Measurements from ENCODE around the gene PLEKHG1.

The PLEKHG1 gene

DNA sequence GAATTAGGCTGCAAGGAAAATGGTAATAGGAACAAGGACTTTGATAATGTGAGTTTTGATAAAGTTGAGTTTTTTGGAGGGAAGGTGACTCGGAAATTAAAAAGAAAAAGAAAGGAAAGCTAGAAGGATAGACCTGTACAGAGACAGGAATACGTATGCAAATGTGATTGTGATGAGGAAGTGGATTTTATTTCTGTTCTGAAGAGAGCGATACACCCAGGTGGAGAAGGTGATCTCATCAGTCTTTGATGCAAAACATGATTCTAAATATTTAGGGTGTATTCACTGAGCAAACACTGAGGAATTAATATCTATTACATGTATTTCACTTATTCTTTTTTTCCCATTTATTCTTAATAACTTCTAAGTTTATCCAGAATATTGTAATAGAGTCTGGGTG, 9.2 kb upstream of the PLEKHG1 start:
- DNase-seq: no peak

DNA sequence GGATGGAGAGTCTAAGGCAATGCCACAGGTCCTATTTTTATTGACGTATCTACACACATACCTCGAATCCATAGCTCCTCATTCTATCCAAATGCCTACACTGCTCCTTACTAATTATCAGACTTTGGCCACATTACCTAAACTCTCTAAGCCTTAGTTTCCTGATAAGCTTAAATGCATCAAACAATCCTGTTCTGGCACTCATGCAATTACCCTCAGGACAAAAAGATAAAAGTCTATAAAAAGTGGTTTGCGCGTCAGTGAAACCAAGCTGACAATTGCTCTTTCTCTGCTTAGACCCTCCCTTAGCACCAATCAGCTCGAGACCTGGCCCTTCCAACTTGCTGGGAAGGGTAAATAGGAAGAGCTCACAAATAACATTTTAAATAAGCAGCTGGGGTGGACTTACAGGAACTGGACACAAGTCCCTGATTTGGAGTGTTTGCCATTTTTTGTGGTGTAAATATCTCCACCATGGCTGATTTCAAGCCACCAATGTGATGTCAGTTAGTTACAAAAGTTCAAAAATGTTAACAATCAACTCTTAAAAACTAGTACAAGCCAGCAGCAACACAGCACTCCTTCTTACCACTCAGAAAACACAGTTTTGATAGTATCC, 7.2 kb upstream of the PLEKHG1 start:
- no peak for DNase-seq

DNA sequence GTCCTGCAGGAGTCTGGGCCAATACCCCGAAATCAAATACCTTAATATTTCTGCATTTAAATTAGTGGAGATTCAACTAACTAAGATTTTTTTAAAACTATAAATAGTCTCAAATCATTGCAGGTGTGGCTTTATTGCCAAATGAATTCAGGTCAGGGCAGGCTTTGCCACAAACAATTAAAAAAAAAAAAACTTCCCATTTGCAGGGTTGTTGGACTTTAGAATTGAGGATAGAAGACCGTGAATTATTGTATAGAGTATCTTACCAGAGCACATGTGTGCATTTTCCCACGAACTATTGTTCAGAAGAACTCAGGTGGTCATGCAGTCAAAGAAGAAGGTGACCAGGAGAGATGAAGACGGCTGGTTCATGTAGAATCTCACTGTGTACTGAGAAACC, 6.6 kb upstream of the PLEKHG1 start:
- no peak for DNase-seq

DNA sequence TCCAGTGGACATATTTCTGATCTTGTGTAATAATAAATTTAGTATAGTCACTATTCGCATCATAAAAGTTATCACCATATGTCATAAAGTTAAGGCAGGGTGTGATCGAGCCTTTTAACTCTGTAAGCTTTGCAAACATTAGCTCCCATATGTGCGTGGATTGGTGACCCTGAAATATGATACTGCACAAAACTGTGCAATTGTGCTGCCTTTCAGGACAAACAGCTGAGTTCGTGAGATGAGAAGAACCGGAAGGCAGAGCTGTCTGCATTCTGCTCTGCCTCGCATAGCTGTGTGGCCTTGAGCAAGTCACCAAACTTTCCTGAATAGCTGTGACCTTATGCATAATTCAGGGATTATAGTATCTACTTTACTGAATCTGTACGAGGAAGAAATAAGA, 3.2 kb upstream of the PLEKHG1 start:
- DNase-seq: no peak

DNA sequence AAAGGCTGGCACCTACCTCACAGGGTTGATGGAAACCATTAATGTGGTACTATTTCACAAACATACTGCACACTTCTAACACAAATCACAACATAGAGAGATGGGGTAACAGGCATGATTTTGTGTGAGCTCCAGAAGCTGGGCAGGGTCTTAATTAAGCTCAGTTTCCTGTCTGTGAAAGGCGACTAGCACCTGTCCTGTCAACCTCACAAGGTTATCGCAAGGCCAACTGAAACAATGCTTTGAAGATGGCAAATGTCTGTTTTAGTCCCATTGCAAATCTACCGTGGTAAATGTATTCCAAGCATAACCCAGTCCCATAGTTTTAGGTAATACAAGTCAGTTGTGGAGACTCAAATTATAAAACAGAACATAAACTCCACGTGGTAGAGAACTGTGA, 1.3 kb upstream of the PLEKHG1 start:
- DNase-seq: no peak

DNA sequence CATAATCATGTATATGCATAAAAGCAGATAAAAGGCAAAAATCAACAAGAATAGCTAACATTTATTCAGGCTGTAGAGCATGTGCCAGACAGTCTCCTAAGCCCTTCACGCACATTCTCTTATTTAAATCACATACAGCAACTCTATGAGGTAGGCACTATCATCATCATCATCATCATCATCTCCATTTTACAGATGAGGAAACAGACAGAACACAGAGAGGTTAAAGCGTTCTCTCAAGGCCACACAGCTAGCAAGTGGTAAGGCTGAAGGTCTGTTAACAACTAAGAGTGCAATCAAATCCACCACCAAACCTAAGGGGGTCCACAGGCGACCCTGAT, 857 bp upstream of the PLEKHG1 start:
- no peak for DNase-seq

DNA sequence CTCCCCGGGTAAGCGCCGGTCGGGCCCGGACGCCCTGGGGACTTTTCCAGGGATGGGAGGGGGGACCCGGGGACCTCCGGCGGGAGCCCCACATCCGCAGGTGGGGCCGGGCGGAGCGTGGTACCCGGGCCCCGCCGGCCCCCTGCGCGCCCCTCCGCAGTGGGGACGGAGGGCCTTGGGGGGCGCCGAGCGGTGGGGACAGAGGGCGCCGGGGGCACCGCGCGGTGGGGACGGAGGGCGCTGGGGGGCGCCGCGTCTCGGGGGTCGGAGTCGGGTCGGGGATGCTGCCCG, 270 bp downstream of the PLEKHG1 start:
- no peak for DNase-seq

DNA sequence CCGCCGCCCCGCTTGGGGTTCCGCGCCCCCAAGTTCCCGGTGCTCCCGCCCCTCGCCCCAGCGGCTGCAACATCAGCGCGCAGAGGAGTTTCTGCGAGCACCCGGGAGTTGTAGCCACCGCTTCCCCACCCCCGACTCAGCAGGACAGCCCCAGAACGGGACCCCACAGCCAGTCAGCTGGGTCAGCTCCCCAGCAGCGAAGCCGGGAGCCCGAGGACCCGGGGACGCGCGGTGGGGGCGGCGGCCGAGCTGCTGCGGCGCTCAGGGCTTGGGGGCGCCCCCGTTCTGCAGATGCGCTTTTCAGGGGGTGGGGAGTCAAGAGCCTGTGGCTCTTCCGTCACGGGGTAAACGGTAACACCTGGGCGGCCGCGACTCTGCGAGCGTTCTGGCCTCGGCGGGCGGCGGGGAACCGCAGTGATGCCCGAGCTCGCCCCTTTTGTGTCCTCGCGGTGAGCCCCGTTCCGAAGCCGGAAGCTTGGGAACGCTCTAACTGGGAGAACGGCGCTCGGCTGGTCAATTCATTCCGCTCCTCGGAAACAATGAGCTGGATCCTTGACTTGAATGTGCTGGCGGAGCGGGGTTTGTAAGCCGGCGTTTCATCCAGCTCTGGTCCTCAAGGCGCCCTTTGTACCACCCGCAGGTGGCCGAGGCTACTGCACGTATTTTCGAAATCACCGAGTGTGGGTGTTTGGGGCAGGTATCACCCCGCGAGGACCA, 774 bp downstream of the PLEKHG1 start:
- DNase-seq: peak in 2 of 4 experiments; percentile 7 to 23

DNA sequence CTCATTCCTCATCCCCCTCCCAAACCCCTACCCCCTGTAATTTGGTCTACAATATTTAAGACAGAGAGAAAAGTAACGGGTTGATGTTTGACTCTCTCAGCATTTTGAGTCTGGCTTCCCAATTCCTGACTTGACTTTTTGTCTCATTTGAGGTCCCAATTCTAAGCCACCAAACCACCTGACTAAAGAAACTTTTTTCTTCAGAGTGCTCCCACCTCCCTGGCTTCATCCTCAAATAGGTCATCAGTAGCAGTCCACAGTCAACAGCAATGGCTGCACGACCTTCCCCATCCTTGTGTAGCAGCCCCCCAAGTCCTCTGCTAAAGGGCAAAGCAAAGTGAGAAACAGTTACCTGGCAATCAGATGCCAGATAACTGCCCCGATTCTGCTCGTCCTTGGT, 1.8 kb downstream of the PLEKHG1 start:
- DNase-seq: no peak

DNA sequence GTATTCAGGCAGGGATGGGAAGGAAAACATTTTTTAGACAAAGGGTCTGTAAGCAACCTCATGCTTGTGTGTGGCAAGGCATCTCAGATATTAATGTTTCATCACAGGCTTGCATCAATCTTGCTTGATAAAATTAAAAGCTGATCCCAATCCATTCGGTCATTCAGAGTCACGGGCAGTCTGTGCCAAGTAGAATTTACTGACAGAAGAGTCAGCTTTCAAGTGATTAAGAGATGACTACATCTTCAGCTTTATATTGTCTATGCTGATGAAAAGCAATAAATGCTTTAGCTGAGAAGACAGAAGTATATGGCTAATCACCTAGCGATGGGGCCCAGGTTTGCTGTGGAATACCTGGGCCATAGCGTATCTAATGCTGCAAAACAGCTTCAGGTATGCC, 3.5 kb downstream of the PLEKHG1 start:
- no peak for DNase-seq

DNA sequence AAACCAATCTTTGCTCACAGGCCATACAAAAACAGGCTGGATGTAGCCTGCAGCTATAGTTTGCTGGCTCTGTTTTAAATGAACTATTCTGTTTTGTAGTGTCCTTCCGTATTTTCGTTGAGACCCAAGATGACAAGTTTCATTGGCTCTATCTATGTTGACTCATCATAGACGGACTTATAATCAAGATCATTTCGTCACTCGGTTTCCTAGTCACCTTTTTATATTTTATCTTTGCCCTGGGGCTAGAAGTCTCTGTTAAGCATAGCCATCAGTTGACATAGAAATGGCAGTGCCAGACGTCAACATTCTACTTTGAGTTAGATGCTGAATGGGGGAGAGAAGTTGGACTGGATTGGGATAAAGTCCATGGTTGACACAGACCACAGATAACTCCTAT, 4.8 kb downstream of the PLEKHG1 start:
- no peak for DNase-seq

DNA sequence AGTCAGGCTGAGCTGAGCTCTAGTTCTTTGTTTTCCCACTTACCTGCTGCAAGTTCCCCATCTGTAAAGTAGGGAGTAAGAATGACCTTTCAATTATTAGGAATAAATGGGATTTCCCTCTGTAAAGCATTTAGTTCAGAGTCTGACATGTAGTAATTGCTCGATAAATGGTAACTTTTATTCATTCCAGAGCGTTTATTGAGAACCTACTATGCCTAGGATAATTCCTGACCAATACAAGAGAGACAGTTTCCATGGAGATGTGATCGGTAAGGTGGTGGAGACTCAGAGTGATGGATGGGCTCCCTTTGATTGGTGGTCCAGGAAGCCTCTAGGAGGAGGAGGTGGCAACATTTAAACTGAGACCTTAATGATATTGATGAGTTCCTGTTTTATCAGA, 5.6 kb downstream of the PLEKHG1 start:
- DNase-seq: no peak

DNA sequence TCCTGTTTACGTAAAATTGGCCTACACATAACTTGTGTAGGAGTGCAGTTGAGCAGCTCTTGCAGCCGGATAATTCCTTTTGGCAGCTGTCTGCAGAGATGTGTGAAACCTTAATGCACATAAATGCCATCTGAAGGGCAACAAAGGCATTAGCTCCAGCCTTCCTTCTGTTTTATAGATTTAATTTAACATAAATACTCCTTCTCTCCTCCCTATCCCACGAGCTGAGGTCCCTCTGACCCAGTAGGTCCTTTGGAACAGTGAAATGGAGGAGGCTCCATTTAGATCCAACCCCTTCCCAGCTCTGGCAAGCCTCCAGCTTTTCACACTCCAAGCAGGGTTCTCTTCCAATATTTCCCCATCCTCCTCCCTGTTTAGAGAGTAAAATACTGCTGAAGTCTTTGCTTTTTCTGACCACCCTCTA, 6.5 kb downstream of the PLEKHG1 start:
- no peak for DNase-seq

DNA sequence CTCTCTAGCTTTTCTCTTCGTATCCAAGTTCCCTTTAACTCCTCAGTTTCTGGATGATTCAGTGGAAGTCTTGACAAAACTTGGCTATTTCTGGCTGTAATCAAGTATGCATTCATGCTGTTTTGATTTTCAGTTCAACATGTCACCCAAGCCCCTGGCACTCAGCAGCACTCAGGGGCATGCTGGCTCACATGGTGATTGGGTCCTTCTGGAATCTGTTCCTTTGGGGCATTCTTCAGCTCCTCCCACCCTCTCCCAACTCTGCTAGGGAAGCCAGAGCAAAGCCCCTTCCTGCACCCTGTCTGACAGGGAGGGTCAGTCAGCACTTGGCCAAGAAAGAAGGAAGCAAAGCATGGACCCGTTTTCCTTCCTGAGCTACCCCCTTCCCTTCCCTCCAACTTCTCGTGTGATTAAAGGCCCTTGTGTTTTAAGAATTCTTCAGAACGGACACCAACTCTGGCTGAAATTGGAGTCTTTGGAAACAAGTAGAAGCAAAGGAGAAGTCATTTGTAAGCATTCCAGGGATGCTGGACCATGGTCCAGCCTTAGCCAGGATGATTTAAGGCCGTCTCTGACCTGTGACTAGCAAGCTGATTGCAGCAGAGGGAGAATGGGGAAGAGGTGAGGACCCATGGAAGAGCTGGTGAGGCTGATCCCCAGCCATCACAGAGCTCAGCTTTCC, 7.1 kb downstream of the PLEKHG1 start:
- DNase-seq: no peak

DNA sequence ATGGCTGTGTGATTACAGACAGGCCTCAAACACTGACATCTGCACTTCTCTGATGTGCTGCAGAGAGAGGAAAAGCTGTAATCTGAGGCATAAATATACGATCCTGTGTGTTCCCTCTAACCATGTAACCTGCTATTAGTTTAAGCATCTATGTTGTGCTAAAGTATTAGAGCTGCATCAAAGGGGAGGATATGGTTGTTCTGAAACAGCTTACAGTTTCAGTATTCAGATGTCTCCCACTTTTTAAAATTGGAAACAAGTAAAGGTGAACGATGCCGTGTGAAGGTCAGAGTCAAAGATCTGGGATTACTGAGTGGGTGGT, 7.6 kb downstream of the PLEKHG1 start:
- DNase-seq: no peak

DNA sequence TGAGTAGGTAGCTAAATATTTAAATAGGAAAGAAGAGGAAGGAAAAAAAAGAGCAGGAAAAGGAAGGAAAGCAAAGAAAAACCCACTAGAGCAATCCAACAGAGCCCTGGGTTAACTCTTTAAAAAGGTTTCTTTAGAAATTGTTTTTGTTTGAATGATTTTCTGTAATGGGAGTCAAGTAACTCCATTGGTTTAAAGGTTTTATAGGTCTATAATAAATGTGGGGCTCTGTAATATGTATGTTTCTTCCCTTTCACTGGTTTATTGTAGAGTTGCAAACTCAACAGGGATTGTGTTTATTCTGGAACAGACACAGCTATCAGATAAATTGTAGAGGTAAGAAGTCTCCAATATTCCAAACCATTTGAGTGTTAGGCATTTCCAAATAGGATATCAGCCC, 10.9 kb downstream of the PLEKHG1 start:
- no peak for DNase-seq

DNA sequence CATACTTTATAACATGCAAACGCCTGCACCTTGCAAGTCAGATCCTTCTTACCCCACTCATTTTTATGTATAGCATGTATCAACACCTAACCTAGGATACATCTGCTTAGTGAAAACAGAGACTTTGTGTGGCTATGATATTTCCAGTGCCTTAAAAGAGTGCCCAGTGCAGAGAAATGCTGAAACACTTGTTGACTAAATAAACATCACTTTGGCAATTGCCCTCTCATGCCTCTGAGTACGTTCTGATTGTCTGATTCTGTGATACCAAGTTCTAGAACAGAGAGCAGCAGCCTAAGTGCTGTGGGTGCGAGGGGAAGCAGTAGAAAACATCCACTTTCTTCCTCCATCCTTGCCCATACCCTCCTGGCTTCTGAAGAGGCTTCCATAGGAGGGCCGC, 13.6 kb downstream of the PLEKHG1 start:
- no peak for DNase-seq

DNA sequence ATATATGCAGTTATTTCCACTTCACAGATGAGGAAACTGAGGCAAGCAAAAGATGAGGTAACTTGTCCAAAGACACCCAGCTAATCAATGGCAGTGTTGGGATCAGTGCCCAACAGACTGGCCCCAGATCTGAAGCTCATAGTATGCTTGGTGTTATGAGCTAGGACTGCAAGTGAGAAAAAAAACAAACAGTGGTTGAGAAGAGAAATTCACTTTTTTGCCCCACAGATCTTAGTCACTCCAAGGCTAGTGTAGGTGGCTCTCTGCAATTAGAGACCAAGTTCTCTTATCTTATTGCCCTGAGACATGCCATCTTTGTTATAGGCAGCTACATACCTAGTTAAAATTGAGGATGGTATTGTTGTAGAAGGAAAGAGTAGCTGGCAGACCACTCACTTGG, 16.3 kb downstream of the PLEKHG1 start:
- DNase-seq: no peak

DNA sequence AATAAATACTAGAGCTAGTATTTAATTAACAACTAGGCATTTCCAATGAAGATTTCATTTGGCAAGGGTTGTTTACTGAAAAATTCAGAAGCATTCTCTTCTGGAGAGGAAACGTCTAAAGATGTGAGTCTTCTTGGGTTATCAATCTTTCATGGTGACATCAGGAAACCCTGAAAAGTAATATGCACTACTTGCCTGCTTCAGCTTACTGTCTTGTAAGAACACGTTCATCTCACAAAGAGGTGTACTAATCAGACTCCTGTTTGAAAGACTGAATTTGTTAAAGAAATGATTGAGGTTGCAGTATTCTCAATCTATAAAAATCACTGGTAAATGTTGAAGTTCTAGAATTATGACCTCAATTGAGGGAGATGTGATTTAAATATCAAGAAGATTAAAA, 16.9 kb downstream of the PLEKHG1 start:
- DNase-seq: no peak

DNA sequence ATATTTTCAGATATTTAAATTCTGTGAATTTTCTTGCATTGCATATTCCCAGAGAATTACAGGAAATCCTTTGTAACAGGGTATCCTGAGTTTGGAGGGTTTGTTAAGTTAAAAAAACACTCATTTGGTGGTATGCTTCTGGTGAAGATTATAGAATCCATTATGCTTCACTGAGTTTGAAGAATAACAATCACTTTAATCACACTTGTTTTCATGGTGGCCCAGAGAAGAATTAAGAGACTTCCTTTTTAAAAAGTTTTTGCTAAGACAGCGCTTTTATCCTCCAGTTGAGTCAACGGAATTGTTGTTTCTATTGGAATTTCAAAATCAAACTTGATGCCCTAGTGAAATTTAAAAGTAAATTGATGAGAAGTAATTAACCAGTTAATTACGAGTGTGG, 17.4 kb downstream of the PLEKHG1 start:
- DNase-seq: no peak

DNA sequence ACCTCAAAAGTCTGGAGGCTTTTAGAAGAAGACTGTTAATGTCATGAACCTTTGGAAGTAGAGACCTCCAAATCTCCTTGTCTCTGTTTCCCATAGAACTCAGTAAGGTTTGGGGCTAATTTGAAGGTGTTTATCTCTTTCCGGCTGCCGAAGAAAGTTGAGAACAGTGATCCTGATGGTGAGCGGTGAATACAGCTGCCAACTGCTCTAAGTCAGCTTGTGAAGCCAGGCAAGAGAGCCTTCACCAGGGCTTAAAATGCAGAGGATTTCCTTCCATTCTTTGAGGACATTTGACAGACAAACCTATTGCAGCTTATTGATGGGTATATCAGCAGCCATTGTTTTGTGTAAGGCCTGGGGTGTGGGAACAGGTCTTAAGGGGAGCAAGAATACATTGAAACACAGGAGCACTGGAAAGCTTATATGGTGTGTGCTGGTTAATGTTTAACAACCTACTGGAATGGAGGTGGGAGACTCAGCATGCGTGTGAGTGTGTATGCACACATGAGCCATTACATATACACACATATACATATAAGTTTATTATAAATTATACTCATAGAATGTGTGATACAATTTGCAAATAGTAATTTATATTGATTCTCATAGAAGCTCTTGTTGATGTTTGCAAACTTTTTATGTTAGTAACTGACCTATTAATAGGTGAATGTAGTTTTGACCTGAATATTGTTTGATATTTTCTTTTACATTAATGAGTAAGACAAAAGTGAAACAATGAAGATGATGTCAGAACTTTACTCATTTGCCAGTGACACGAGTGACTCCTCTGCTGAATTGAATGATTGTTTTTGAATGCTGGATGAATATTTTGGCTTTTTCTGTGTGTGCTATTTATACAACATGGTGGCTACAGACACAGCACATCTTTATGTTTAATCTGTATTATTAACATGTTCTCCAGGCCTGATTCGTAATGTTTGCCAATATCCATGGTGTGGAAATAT, 18.1 kb downstream of the PLEKHG1 start:
- no peak for DNase-seq

DNA sequence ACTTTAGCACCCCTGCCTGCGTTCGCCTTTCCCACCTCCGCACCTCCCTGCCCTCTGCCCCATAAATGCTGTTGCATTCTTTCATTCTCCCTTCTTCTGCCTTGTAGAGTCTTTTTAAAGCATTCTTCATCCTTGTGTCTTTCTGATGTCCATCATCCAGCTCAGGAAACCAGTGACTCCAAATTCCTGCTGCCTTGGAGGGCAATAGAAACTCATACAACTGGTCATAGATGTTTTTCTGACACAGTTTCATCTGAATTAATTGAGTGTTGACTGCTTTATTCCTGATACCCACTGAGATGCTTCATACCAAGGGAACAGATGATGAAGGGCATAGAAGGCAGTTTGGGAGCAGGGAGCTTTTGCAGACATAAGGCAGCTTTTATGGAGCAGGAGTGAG, 19.6 kb downstream of the PLEKHG1 start:
- DNase-seq: no peak

DNA sequence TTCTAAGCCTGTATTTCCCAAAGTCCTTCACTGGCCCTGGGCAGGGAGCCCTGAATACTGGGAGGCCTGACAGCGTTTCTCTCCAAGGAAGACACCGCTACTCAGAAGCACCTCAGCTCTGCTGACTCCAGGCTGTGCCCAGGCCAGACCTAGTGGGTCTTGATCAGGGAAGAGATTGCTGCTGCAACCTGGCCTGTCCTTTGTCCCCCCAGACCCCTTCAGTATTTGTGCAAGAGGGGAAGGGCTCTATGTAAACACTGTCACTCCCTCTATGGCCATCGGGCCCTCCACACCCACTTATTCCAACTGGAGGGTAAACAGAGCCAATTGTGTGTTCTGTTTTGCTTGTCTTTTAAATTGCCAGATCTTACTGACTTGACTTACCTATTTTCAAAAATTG, 20.6 kb downstream of the PLEKHG1 start:
- no peak for DNase-seq

DNA sequence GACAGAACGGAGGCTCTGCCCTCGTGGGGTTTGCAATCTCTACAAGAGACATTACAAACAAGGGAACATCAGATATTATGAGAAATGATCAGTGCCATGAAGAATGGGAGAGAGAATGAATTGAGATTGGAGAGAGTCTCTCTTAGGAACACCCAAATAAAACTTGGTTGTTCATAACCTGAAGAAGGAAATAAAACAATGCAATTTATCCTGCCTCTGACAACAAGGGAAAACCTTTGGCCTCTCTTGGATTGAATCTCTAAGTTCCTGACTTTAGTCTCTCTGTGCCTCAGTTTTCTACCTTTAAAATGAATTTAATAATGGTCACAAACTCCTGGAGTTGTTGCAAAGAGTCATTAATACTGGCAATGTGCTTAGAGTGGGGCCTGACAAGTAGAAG, 21.1 kb downstream of the PLEKHG1 start:
- DNase-seq: no peak
